Activated T-cell treated with anti-CD3 and anti-CD28 coated beads, Interleukin-2, amount 50 U/mL, for 24 hours (primary cell): ENCODE results near the gene MS4A13.
"Not testable (repeated sequence)": the region's sequence is repeated elsewhere in the genome, so short reads cannot be mapped to it uniquely, and the experiment has no call there.

Experiments
- DNase-seq: peaks from one replicate; pipeline ENCODE4 v3.0.0-alpha.2; 2020
- H3K27ac Mint-ChIP-seq: 2 replicates; pipeline ENCODE4 v1.8.0; 2020; ENCODE audit warnings: mild to moderate bottlenecking, mixed read lengths
- H3K27me3 Mint-ChIP-seq: 2 replicates; pipeline ENCODE4 v1.8.0; 2020; ENCODE audit warnings: mixed read lengths
- H3K36me3 Mint-ChIP-seq: 2 replicates; pipeline ENCODE4 v1.8.0; 2020; ENCODE audit warnings: low read depth, mixed read lengths
- H3K4me1 Mint-ChIP-seq: 2 replicates; pipeline ENCODE4 v1.8.0; 2020; ENCODE audit warnings: low read depth, mixed read lengths
- H3K4me3 Mint-ChIP-seq: 2 replicates; pipeline ENCODE4 v1.8.0; 2020; ENCODE audit warnings: mild to moderate bottlenecking, moderate library complexity, mixed read lengths
- H3K9me3 Mint-ChIP-seq: 2 replicates; pipeline ENCODE4 v1.8.0; 2020; ENCODE audit warnings: mixed read lengths

MS4A13 gene

GRCh38 chr11:60510209-60510608 is 5.0 kb upstream of the MS4A13 start:
- H3K27me3 Mint-ChIP-seq = peaks cover 50% of the 10 kb centered on the region
- not testable (repeated sequence) for H3K4me3 Mint-ChIP-seq, H3K4me1 Mint-ChIP-seq, DNase-seq, H3K27ac Mint-ChIP-seq, H3K36me3 Mint-ChIP-seq, H3K9me3 Mint-ChIP-seq

DNA sequence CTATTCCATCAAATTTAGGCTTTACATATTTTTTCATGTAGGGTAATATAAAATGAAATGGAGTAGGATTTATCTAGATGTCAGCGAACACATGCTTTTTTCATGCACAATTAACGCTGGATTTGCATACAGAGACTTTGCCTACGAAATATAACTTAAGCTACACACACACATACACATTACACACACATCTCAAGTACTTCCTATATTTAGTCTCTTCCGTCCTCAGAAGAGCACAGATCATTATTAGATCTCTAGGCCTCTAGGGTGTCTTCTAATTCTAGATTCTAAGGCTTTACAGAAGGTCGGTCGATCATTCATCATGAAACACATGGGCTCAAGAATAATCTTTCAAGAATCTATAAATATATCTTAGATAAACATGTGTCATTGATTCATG is 3.8 kb upstream of the MS4A13 start:
- no peak overlapping the region for H3K4me3 Mint-ChIP-seq
- H3K36me3 Mint-ChIP-seq = no peaks in the 10 kb centered on the region
- H3K27me3 Mint-ChIP-seq = peaks cover 51% of the 10 kb centered on the region
- DNase-seq = no peak
- no peak overlapping the region for H3K27ac Mint-ChIP-seq
- H3K9me3 Mint-ChIP-seq = peaks cover 7% of the 10 kb centered on the region
- H3K4me1 Mint-ChIP-seq = no peaks in the 10 kb centered on the region

DNA sequence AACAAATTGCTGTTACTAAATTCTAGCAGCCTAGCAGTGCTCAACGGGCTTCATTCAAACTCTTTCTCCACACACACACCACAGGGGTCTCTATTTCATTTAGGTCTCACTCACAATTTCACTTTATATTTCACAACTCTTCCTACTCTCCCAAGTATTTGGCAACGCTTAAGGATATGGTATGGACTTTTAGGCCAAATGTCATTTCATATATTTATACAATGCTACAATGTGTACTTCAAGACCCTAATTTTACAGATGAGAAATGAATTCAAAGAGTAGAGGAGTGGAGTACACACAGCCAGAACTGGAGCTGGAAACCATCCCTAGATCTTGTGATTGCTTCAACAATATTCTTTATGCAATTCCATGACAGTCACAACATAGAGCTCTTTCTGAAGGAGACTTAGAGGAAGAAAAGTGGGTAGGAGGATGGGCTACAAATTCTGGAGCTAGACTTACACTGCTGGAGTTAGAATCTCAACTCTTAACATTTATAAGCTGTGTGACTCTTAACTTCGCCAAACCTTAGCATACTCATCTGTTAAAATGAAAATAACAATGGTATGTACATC is 2.5 kb upstream of the MS4A13 start:
- H3K4me1 Mint-ChIP-seq = no peaks in the 10 kb centered on the region

DNA sequence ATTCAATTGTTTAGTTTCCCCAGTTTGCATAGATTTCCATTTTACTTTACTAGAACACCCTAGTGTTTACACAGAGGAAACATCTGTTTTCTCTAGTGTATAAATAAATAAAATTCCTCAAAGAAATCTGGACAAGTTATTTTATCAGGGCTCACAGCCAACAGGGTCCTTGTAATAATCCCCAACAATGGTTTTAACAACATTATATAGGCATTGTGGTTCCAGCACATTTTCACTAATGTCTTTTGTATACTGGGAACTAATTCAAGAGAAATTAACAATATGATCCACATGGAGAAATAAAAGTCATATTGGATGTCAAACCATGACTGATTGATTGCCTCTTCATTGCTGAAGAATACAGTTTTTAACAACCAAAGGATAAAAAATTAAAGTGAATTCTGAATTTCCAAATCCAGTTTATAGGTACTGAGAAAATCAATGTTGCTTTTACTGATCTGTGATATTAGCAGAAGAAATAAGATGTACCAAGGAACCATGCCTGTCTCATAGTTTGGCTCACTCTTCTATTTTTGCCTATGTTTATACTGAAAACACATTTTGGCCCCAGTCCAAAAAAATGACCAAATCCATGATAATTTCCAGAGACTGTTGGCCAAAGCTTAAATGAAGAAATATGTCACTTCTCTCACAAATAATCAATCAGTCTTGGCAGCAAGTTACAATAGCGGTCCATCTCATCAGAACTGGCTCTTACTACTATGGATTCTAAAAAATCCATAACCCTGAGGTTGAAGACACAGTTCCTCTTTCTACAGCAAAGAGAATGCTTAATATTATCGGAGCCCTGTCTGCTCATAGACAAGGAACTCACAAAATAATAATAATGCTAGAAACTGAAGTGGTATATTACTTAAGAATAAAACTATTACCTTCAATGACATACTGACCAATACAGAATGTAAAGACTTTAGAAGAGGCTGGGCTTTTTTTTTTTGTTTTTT is 1.4 kb upstream of the MS4A13 start:
- Mint-ChIP-seq H3K9me3 (peaks cover 7% of the 10 kb centered on the region), H3K27ac (no peak overlapping the region), H3K4me1 (no peaks in the 10 kb centered on the region), H3K27me3 (peaks cover 47% of the 10 kb centered on the region), H3K36me3 (no peaks in the 10 kb centered on the region), H3K4me3 (no peak overlapping the region)
- no peak for DNase-seq

More for the DNA sequence above, 2.5 kb upstream of the MS4A13 start:
- H3K27ac Mint-ChIP-seq = no peak overlapping the region
- peaks cover 45% of the 10 kb centered on the region for H3K27me3 Mint-ChIP-seq
- peaks cover 7% of the 10 kb centered on the region for H3K9me3 Mint-ChIP-seq
- no peak overlapping the region for H3K4me3 Mint-ChIP-seq
- H3K36me3 Mint-ChIP-seq = no peaks in the 10 kb centered on the region
- DNase-seq = no peak

GRCh38 chr11:60528465-60528864 is 13.3 kb downstream of the MS4A13 start:
- Mint-ChIP-seq H3K4me1 (peaks cover 1% of the 10 kb centered on the region), H3K4me3 (no peak overlapping the region), H3K9me3 (peaks cover 5% of the 10 kb centered on the region), H3K27ac (no peak overlapping the region), H3K36me3 (no peaks in the 10 kb centered on the region), H3K27me3 (peaks cover 27% of the 10 kb centered on the region)
- no peak for DNase-seq

DNA sequence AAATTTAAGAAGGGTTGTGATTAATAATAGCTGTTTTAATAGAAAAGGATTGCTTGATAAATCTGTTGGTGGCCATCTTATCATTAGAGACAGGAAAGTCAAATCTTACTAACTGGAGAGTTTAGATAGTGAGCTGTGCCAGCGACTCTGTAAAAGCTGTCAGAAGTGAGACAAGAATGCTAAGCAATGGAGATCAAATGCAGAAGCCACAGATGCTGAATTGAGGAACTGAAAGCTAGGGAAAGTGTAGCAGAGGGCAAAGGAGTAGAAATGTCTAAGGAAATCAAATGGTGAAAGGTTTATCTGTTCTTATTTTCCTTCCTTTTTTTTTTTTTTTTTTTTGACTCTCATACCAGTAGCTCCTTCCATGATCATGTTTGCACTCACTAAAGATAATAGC is 13.7 kb downstream of the MS4A13 start:
- Mint-ChIP-seq H3K27ac (no peak overlapping the region), H3K27me3 (peaks cover 27% of the 10 kb centered on the region), H3K9me3 (peaks cover 5% of the 10 kb centered on the region), H3K4me3 (no peak overlapping the region), H3K4me1 (peaks cover 1% of the 10 kb centered on the region), H3K36me3 (no peaks in the 10 kb centered on the region)
- no peak for DNase-seq

DNA sequence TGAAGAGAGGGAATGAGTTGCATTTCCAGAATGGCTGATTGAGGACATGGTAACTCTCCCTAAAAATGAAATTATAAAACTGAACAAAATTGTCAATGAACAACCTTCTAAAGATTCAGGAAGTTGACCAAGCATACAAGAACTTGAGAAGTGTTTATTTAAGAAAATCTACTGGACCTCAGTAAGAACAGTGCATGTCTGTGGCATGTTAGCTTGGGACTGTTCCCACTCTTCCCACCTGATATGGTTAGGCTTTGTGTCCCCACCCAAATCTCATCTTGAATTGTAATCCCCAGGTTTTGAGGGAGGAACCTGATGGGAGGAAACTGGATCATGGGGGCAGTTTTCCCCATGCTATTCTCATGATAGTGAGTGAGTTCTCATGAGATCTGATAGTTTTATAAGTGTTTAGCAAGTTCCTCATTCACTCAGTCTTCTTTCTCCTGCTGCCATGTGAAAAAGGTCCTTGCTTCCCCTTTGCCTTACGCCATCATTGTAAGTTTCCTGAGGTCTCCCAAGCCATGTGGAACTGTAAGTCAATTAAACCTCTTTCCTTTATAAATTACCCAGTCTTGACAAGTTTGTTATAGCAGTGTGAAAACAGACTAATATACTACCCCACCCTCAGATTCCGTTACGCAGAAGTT is 15.4 kb downstream of the MS4A13 start:
- Mint-ChIP-seq H3K4me1 (peaks cover 1% of the 10 kb centered on the region), H3K9me3 (peaks cover 5% of the 10 kb centered on the region), H3K27ac (no peak overlapping the region), H3K4me3 (no peak overlapping the region), H3K36me3 (no peaks in the 10 kb centered on the region), H3K27me3 (peaks cover 27% of the 10 kb centered on the region)
- no peak for DNase-seq

- not testable (repeated sequence) for H3K4me1 Mint-ChIP-seq, DNase-seq, H3K4me3 Mint-ChIP-seq, H3K9me3 Mint-ChIP-seq, H3K36me3 Mint-ChIP-seq, H3K27ac Mint-ChIP-seq
- peaks cover 20% of the 10 kb centered on the region for H3K27me3 Mint-ChIP-seq
Measured at GRCh38 chr11:60532383-60532782, 17.2 kb downstream of the MS4A13 start.

DNA sequence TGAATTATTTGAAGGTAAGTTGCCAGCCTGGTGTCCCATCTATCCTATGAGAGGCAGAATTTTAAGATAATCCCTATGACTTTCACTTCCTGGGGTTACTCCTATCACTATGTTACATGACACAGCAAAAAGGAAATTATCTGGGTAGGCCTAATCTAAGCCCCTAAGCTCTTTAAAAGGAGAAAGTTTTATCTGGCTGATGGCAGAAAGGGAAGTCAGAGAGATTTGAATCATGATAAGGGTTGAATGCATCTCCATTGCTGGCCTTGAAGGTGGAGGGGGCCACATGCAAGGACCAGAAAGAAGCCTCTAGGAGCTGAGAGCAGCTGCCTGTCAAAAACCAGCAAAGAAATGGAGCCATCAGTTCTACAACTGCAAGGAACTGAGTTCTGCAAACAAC is 23.4 kb downstream of the MS4A13 start:
- H3K27me3 Mint-ChIP-seq = not testable (repeated sequence)

GRCh38 chr11:60544077-60544476 is 28.9 kb downstream of the MS4A13 start:
- peaks cover 2% of the 10 kb centered on the region for H3K9me3 Mint-ChIP-seq
- H3K4me1 Mint-ChIP-seq = no peaks in the 10 kb centered on the region
- H3K4me3 Mint-ChIP-seq = no peak overlapping the region
- H3K27ac Mint-ChIP-seq = no peak overlapping the region
- peaks cover 14% of the 10 kb centered on the region for H3K27me3 Mint-ChIP-seq
- DNase-seq = no peak
- no peaks in the 10 kb centered on the region for H3K36me3 Mint-ChIP-seq

More for the DNA sequence above, 23.4 kb downstream of the MS4A13 start:
- H3K36me3 Mint-ChIP-seq, H3K9me3 Mint-ChIP-seq, DNase-seq, H3K27ac Mint-ChIP-seq, H3K4me3 Mint-ChIP-seq, H3K4me1 Mint-ChIP-seq: not testable (repeated sequence)

DNA sequence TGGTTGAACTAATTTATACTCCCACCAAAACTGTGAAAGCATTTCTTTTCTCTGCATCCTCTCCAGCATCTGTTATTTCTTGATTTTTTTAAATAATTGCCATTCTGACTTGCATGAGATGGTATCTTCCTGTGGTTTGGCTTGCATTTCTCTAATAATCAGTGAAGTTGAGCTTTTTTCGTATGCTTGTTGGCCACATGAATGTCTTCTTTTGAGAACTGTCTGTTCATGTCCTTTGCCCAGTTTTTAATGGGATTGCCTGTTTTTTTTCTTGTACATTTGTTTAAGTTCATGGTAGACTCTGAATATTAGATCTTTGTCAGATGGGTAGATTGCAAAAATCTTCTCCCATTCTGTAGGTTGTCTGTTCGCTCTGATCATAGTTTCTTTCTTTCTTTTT is 46.1 kb downstream of the MS4A13 start:
- peaks cover 11% of the 10 kb centered on the region for H3K27me3 Mint-ChIP-seq
- H3K36me3 Mint-ChIP-seq = no peaks in the 10 kb centered on the region
- peaks cover 32% of the 10 kb centered on the region for H3K9me3 Mint-ChIP-seq
- no peak for DNase-seq
- no peaks in the 10 kb centered on the region for H3K4me1 Mint-ChIP-seq
- H3K27ac Mint-ChIP-seq = no peak overlapping the region
- no peak overlapping the region for H3K4me3 Mint-ChIP-seq

DNA sequence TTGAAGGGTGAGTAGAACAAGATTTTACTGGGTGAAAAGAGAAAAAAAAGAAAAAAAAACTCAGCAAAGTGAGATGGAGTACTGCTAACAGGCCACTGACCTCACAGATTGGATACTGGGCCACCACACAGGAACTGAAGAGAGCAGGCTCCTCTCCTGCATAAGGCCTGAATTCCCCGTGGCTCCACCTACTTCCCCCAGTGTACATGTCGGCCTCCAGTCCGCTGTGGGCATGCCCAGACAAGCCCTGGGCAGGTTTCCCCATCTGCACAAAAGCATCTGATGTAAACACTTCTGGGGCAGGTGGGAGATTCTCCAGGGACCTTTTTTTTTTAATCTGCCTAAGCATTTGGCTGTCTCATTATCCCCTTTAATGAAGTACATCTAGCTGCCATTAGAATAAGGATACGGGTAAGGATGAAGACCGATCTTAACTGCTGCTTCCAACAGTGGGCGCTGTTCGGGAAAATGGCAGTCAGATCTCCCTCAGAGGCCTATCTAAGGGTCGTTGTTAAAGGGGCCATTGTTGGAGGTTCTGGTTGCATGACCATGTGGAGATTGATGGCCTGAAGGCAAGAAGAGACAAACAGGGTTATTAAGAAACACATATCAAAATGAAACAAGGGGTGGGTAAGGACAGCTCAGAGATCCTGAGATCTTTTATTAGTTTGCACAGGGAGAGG is 48.5 kb downstream of the MS4A13 start:
- Mint-ChIP-seq H3K27ac (no peak overlapping the region), H3K36me3 (no peaks in the 10 kb centered on the region), H3K27me3 (peaks cover 15% of the 10 kb centered on the region), H3K4me3 (no peak overlapping the region), H3K4me1 (no peaks in the 10 kb centered on the region), H3K9me3 (peaks cover 23% of the 10 kb centered on the region)
- no peak for DNase-seq

DNA sequence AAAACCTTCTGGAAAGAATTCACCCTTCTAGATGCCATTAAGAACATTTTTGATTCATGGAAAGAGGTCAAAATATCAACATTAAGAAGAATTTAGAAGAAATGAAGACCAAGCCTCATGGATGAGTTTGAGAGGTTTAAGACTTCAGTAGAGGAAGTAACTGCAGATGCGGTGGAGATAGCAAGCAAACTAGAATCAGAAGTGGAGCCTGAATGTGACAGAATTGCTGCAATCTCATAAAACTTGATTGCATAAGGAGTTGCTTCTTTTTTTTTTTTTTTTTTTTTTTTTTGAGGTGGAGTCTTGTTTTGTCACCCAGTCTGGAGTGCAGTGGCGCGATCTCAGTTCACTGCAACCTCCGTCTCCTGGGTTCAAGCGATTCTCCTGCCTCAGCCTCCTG is 51.6 kb downstream of the MS4A13 start:
- DNase-seq = no peak

GRCh38 chr11:60570970-60571369 is 55.8 kb downstream of the MS4A13 start:
- no peaks in the 10 kb centered on the region for H3K4me1 Mint-ChIP-seq
- no peak for DNase-seq
- H3K36me3 Mint-ChIP-seq = no peaks in the 10 kb centered on the region
- H3K27ac Mint-ChIP-seq = no peak overlapping the region
- peaks cover 13% of the 10 kb centered on the region for H3K27me3 Mint-ChIP-seq
- no peak overlapping the region for H3K4me3 Mint-ChIP-seq
- H3K9me3 Mint-ChIP-seq = no peaks in the 10 kb centered on the region

More for the DNA sequence above, 51.6 kb downstream of the MS4A13 start:
- H3K4me1 Mint-ChIP-seq = no peaks in the 10 kb centered on the region
- H3K27ac Mint-ChIP-seq = no peak overlapping the region
- peaks cover 8% of the 10 kb centered on the region for H3K9me3 Mint-ChIP-seq
- H3K4me3 Mint-ChIP-seq = no peak overlapping the region
- peaks cover 15% of the 10 kb centered on the region for H3K27me3 Mint-ChIP-seq
- H3K36me3 Mint-ChIP-seq = no peaks in the 10 kb centered on the region
